Inflammatory macrophage treated with lipopolysaccharide for 1 hour (primary cell): ENCODE data around the gene MEGF8.
"Not testable (repeated sequence)": the region's sequence is repeated elsewhere in the genome, so short reads cannot be mapped to it uniquely, and the experiment has no call there.

Source experiments
- DNase-seq, 2 donors: peaks; one replicate each; pipeline ENCODE4 v3.0.0-alpha.2; 2020 to 2022

The MEGF8 gene

DNA sequence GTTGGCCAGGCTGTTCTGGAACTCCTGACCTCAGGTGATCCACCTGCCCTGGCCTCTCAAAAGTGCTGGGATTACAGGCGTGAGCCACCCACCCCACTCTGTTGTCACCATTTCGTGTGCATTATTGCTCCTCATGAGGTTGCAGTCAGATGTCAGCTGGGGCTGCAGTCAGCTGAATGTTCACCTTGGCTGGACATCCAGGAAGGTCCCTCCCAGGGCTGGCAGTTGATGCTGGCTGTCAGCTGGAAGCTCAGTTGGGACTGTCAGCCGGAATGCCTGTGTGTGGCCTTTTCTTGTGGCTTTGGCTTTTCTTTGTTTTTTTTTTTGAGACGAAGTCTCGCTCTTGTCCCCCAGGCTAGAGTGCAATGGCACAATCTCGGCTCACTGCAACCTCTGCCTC is 6.6 kb downstream of the MEGF8 start:
- no peak for DNase-seq

DNA sequence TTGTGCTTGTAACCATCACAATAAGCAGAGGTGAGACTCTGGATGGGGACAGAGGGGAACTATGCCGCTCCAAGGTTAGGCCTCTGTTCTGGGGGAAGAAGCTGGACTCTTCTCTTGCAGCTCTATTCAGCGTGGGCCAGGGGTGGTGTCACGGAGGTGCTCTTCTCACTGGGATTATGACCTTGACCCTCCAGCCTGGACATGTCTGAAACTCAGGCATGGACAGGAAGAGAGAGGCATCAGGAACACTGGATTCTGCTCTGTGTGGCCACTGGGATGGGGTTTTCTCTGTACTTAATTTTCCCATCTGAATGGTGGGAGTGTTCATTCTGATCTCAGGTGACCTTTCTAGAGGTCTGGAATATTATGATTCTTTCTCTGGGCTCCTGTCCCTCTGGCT is 7.6 kb downstream of the MEGF8 start:
- DNase-seq: no peak

DNA sequence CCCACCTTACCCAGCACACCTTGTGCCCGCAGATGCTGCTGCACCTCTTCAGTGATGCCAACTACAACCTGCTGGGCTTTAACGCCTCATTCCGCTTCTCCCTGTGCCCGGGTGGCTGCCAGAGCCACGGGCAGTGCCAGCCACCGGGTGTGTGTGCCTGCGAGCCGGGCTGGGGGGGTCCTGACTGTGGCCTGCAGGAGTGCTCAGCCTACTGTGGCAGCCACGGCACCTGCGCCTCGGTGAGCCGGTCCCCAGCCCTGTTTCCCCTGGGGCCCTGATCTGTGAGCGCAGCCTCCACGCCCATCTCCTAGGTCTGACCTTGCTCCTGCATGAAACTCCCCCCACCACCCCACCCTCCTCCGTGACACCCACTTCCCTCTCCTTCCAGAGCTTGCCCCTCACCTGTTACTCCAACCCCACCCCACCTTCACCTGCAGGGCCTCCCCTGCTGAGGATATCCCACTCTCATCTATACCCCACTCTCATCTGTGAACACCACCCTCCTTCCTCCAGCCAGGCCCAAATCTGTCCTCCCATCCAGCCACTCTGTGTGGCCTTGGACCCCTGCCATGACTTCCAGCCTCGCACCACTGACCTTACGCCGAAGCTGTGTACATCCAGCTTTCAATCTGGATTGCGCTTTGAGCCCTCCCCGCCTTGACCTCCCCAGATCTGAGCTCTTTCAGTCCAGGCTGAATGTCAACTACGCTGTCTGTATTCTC is 8.7 kb downstream of the MEGF8 start:
- DNase-seq: no peak

DNA sequence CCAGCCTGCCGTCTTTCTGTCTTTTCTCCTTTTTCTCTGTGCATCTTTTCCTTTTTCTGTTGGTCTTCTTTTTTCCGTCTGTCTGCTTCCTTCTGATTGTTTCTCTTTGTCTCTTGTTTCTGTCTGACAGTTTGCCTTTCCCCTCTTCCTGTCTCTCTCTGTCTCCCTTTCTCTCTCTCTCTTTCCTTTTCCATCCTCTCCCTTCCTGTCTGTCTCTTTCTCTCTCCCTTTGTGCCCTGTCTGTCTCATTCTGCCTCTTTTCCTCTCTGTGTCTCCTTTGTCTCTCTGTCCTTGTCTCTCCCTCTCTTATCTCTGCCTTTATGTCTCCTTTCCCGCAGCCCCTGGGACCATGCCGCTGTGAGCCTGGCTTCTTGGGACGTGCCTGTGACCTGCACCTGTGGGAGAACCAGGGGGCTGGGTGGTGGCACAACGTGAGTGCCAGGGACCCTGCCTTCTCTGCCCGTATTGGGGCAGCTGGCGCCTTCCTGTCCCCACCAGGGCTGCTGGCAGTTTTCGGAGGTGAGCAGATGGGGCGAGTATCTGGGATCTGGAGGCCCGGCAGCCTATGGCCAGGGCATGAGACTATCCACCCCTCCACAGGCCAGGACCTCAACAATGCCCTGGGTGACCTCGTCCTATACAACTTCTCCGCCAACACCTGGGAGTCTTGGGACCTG is 9.4 kb downstream of the MEGF8 start:
- DNase-seq: no peak

DNA sequence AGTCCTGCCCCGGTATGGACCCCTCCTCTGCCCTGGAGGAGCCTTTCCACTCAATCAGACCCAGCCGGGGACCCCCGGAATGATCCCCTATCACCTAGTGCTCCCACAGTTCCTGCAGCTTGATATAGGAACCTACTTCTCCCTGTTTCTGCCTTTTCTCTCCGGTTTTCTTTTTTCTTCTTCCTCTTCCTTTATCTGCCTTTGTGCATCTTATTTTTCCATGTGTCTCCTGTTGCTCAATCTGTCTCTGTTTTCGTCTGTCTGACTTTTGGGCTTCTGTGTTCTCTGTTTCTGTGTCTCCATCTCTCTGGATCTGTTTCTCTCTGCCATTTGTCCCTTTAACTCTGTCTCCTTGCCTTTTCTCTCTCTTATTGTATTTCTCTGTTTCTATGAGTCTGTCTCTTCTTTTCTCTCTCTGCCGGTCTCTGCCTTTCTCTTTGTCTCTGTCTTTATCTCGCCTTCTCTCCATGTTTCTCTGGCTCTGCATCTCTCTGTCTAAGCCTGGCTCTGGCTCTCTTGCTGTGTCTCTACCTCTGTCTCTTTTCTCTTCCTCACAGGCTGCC is 10.0 kb downstream of the MEGF8 start:
- DNase-seq: no peak

- no peak for DNase-seq
Measured at GRCh38 chr19:42335971-42336370, 10.5 kb downstream of the MEGF8 start.

DNA sequence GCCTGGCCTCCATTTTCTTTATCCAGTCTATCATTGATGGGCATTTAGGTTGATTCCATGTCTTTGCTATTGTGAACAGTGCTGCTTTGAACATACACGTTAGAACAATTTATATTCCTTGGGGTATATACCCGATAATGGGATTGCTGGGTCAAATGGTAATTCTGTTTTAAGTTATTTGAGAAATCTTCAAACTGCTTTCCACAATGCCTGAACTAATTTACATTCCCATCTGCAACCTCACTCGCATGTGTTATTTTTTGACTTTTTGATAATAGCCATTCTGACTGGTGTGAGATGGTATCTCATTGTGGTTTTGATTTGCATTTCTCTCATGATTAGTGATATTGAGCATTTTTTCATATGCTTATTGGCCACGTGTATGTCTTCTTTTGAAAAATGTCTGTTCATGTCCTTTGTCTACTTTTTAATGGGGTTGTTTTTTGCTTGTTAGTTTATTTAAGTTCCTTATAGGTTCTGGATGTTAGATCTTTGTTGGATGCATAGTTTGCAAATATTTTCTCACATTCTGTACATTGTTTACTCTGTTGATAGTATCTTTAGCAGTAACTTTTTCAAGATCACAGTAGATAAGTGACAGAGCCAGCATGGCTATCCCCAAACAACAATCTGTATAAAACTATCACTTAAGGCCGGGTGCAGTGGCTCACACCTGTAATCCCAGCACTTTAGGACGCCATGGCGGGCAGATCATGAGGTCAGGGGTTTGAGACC is 13.9 kb downstream of the MEGF8 start:
- DNase-seq: not testable (repeated sequence)

DNA sequence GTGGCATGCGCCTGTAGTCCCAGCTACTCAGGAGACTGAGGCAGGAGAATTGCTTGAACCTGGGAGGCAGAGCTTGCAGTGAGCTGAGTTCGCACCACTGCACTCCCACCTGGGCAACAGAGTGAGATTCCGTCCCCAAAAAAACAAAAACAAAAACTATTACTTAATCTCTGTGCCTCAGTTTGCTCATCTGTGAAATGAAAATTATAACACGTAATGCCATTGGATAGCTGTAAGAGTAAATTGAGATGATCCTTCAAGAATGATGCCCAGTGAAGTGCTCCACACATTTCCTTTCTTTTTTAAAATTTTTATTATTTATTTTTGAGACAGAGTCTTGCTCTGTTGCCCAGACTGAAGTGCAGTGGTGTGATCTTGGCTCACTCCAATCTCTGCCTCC is 14.5 kb downstream of the MEGF8 start:
- DNase-seq: not testable (repeated sequence)

DNA sequence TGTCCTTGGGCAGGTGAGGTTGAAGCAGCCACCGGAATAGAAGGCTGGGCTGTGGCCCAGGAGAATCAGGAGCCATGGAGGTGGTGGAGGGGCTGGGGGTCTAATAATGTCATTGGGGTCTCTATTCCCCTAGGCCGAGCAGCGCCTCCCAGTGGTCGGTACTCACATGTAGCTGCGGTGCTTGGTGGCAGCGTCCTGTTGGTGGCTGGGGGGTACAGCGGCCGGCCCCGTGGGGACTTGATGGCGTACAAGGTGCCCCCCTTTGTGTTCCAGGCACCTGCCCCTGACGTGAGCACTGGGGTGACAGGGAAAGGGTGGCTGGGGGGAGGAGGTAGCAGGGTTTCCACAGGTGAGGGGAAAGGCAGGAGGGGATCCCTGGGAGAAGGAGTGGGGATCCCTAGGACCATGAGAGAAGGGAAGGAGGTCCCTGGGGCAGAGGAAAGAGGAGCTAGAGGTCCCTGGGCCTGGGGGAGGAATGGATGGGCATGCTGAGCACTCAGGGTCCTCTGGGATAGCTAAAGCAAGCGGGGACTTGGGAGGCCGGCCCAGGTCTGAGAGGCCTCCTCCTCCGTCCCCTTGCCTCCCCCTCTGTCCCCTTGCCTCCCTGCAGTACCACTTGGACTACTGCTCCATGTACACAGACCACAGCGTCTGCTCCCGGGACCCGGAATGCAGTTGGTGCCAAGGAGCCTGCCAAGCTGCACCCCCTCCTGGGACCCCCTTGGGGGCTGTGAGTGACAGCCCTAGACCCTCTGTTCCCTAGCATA is 18.1 kb downstream of the MEGF8 start:
- no peak for DNase-seq

- DNase-seq: no peak
Measured at GRCh38 chr19:42344336-42344893, 19.0 kb downstream of the MEGF8 start.

GRCh38 chr19:42345191-42345812 is 19.9 kb downstream of the MEGF8 start:
- no peak for DNase-seq

DNA sequence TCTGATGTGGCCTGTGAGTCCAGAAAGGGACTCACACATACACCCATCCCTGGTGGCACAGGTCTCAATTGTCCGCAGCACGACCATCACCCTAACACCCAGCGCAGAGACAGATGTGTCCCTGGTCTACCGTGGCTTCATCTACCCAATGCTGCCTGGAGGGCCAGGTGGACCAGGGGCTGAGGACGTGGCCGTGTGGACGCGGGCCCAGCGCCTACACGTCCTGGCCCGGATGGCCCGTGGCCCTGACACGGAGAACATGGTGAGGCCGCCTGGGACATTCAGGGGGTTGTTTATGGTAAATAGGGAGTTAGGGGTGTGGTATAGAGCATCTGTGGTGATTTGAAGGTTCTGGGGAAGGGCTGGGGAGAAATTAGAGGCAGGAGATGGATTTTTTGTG is 22.8 kb downstream of the MEGF8 start:
- no peak for DNase-seq

DNA sequence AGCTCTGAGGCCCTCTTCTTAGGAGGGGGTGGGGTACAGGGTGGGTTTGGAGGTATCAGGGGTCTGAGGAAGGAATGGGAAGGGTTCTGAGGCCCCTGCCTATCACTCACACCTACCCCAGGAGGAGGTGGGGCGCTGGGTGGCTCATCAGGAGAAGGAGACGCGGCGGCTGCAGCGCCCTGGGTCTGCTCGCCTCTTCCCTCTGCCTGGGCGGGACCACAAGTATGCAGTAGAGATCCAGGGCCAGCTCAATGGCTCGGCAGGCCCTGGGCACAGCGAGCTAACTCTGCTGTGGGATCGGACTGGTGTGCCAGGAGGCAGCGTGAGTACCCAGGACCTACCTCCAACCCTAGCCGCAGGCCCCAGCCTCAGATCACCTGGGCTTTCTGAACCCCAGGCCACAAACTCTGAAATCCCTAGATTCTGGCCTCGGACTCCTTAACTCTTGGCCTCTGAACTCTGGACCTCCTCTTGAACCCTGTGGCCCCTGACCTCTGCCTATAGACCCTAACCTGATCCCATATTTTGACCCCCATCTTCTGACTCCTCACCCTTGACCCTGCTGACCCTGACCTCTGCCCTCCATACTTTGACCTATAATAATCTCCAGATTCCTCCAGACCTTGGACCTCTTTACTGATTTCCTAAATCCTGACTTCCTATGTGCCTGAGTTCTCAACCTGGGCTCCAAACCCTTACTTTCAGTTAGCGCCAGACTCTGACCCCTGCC is 24.1 kb downstream of the MEGF8 start:
- DNase-seq: no peak

GRCh38 chr19:42350417-42350816 is 25.0 kb downstream of the MEGF8 start:
- DNase-seq: no peak

- no peak for DNase-seq
Measured at GRCh38 chr19:42351079-42351735, 25.8 kb downstream of the MEGF8 start.

- no peak for DNase-seq
Measured at GRCh38 chr19:42352301-42353259, 27.1 kb downstream of the MEGF8 start.

DNA sequence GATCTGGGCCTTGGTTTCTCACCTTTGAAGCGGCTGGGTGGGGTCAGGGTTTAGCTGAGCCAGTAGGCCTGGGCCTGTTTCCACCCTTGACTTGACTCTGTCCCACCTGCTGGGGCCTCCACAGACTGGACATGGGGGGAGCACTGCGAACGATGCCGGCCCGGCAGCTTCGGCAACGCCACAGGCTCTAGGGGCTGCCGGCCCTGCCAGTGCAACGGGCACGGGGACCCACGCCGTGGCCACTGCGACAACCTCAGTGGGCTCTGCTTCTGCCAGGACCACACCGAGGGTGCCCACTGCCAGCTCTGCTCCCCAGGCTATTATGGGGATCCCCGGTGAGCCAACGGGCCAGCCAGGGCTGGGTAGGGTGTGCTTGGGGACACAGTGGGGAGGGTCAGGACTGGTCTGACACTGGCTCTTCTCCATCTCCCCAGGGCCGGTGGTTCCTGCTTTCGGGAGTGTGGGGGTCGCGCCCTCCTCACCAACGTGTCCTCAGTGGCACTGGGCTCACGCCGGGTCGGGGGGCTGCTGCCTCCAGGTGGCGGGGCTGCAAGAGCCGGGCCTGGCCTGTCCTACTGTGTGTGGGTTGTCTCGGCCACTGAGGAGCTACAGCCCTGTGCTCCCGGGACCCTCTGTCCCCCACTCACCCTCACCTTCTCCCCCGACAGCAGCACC is 28.0 kb downstream of the MEGF8 start:
- no peak for DNase-seq

GRCh38 chr19:42355896-42356295 is 30.5 kb downstream of the MEGF8 start:
- no peak for DNase-seq

- DNase-seq: no peak
Measured at GRCh38 chr19:42356686-42357085, 31.3 kb downstream of the MEGF8 start.
